Heart left ventricle (tissue), 13 donors: ENCODE measurements around the gene NGB.

Experiments
- POLR2A ChIP-seq, 2 donors: fragments of 450-650 bp; IDR thresholded peaks; one replicate each; pipeline ENCODE4 v1.6.1; 2017; ENCODE audit warnings: antibody characterized with exemption in 2 of 2, mild to moderate bottlenecking in 2 of 2, moderate library complexity in 2 of 2
- TF ChIP-seq, protein P1 (sequence below), 12 donors: fragments of 200-600 bp; sonication (generic) in 4 of 12; IDR thresholded peaks; one replicate each; pipeline versions ENCODE4 v1.5.0 to v1.8.0; 2018 to 2022; ENCODE audit warnings: antibody characterized with exemption in 12 of 12, mild to moderate bottlenecking in 5 of 12
- donor health status: ischemic (EF 13 %, LVEDD 7.1; RV severe dilation, severe dysfunction).
- donor health status: DM: no; HTN: yes; CAD: no.
- donor health status: DM: no; HTN: no; CAD: no.
- donor health status: ischemic (EF 25% LVEDD 6.9; RV normal size, moderate dysfunction).
- donor health status: ischemic (EF 25% LVEDD 5.7; RV mildly dilated, moderate dysfunction).
- donor health status: ischemic (EF 35%, LVEDD 5.7; RV mildly dilated, moderate dysfunction).
- donor health status: nonischemic (EF 11% LVEDD 7.7; RV severe dilation, severe dysfunction).
- donor health status: DM: yes; HTN: yes; CAD: no.
- donor health status: PGD.
- donor health status: ischemic (EF 29% LVEDD 5.4; RV normal size, mild dysfunction).
- donor health status: nonischemic (EF 23%, LVEDD 6.1; RV moderate dilation, normal function).

DNA sequence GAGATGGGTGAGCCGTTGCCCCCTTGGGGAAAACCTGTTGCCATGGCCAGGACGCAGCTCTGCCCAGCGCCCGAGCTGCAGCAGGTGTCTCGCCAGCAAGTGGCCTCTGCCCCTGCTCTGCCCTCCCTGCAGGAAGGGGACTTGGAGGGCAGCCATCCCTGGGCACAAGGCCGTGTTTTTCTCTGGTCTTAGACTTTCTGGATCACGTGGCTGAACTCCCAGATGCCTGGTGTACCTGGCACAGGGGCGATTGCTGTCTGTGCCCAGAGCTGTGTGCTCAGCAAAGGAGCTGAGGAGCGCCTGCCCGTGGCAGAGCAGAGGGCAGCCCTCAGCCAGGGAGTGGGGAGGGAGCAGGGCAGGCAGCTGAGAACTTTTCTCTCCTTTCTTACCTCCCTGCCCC is 51.4 kb downstream of the NGB start:
- TF ChIP-seq, protein P1, sequence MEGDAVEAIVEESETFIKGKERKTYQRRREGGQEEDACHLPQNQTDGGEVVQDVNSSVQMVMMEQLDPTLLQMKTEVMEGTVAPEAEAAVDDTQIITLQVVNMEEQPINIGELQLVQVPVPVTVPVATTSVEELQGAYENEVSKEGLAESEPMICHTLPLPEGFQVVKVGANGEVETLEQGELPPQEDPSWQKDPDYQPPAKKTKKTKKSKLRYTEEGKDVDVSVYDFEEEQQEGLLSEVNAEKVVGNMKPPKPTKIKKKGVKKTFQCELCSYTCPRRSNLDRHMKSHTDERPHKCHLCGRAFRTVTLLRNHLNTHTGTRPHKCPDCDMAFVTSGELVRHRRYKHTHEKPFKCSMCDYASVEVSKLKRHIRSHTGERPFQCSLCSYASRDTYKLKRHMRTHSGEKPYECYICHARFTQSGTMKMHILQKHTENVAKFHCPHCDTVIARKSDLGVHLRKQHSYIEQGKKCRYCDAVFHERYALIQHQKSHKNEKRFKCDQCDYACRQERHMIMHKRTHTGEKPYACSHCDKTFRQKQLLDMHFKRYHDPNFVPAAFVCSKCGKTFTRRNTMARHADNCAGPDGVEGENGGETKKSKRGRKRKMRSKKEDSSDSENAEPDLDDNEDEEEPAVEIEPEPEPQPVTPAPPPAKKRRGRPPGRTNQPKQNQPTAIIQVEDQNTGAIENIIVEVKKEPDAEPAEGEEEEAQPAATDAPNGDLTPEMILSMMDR (IDR thresholded peaks at IDR 0.05) = no peak
- TF ChIP-seq POLR2A (IDR thresholded peaks at IDR 0.05) = no peak
